NCI-H2081 treated with DMSO at 0.1 percent for 48 hours (cell line): ENCODE measurements around the gene POLA1.
A peak's percentile ranks its signal among the peaks of the same experiment; 100 is the strongest.

Experiments used
- DNase-seq: peaks from one replicate; lab custom pipeline; 2025; lab: John Stamatoyannopoulos, UW

The POLA1 gene

GRCh38 chrX:25011589-25012432 lies 318.1 kb downstream of the POLA1 start:
- no peak for DNase-seq

GRCh38 chrX:25012433-25012735 lies 318.7 kb downstream of the POLA1 start:
- DNase-seq = no peak

- no peak for DNase-seq
Measured at GRCh38 chrX:25012793-25013631, 319.3 kb downstream of the POLA1 start.

GRCh38 chrX:25013632-25014365 lies 320.1 kb downstream of the POLA1 start:
- DNase-seq = no peak

GRCh38 chrX:25014366-25014838 lies 320.7 kb downstream of the POLA1 start:
- no peak for DNase-seq

GRCh38 chrX:25015486-25016360 lies 322.0 kb downstream of the POLA1 start, which contains the start of gene ARX:
ARX (minus strand) TSS chrX:25015965; CDS start chrX:25015737, 228 bp downstream.
- peak; percentile 12 for DNase-seq

- DNase-seq = no peak
Measured at GRCh38 chrX:25016361-25016671, 322.6 kb downstream of the POLA1 start.

GRCh38 chrX:25016938-25017598 lies 323.4 kb downstream of the POLA1 start:
- no peak for DNase-seq

- DNase-seq = no peak
Measured at GRCh38 chrX:25017667-25018247, 324.0 kb downstream of the POLA1 start.

- DNase-seq = no peak
Measured at GRCh38 chrX:25018682-25019081, 325.0 kb downstream of the POLA1 start.

- DNase-seq = no peak
Measured at GRCh38 chrX:25019707-25020390, 326.1 kb downstream of the POLA1 start.

GRCh38 chrX:25020391-25020904 lies 326.7 kb downstream of the POLA1 start:
- DNase-seq = no peak

GRCh38 chrX:25020905-25021449 lies 327.3 kb downstream of the POLA1 start:
- DNase-seq = no peak

GRCh38 chrX:25022499-25023325 lies 329.0 kb downstream of the POLA1 start:
- no peak for DNase-seq

- DNase-seq = no peak
Measured at GRCh38 chrX:25023908-25024307, 330.2 kb downstream of the POLA1 start.

- DNase-seq = no peak
Measured at GRCh38 chrX:25025615-25026014, 331.9 kb downstream of the POLA1 start.

- no peak for DNase-seq
Measured at GRCh38 chrX:25026576-25026975, 332.9 kb downstream of the POLA1 start.

GRCh38 chrX:25028726-25029125 lies 335.0 kb downstream of the POLA1 start:
- DNase-seq = no peak
